HepG2 (cell line): ENCODE measurements around the gene ANKUB1. TPM values are rescaled to one million over a fixed set of nuclear protein-coding genes. Genes with fewer than 3 reads are reported as not detected.

Source experiments
- ATAC-seq: fragments of 200-7000 bp; cut with Tn5 transposase; 3 replicates; pipeline ENCODE4 v1.9.1; 2020; ENCODE audit warnings: mild to moderate bottlenecking, moderate library complexity
- BruUV-seq: library from RNA; stranded (reverse); fragments of 400-500 nt; replicated peaks from 2 replicates; lab custom pipeline; 2021; lab: Mats Ljungman, UMichigan
- CTCF ChIA-PET: fragments of 300-600 bp; formaldehyde crosslinking; extraction: SDS; loops from one replicate; lab custom pipeline; 2021; ENCODE audit warnings: low total read pairs, inconsistent platforms, low intra/inter-chr PET ratio; lab: Yijun Ruan, JAX
- POLR2A ChIA-PET: fragments of 350-600 bp; sonication (Branson Sonifier 250); formaldehyde crosslinking; loops from one replicate; lab custom pipeline; 2020; ENCODE audit warnings: antibody characterized with exemption, inconsistent platforms; lab: Yijun Ruan, JAX
- DNase-seq: peaks from one replicate; pipeline ENCODE4 v3.0.0-alpha.2; 2015; ENCODE audit warnings: low spot score
- FAIRE-seq: peaks from 3 replicates; lab custom pipeline; 2011; peaks lifted over from hg19 to GRCh38; lab: Jason Lieb, UNC
- H2AFZ ChIP-seq: one replicate; pipeline ENCODE4 v1.6.1; 2011; ENCODE audit warnings: low read length, inconsistent platforms
- H3K27ac ChIP-seq: fragments of 300-600 bp; 3 replicates; pipeline ENCODE4 v1.8.0; 2011; ENCODE audit warnings: mixed run types, mild to moderate bottlenecking, mixed read lengths, low read length, inconsistent platforms; ENCODE audit not compliant: insufficient read depth; ENCODE audit errors: extremely low read length
- H3K27me3 ChIP-seq, 2 experiments: fragments of 200-600 bp in 1 of 2; 2 replicates in 1 of 2; 3 replicates in 1 of 2; pipeline versions ENCODE4 v1.6.0 to v1.8.0; 2011; ENCODE audit warnings: low read length in 2 of 2, mild to moderate bottlenecking in 2 of 2, moderate library complexity in 2 of 2, inconsistent platforms in 1 of 2; ENCODE audit not compliant: insufficient read depth in 2 of 2, control insufficient read depth in 1 of 2
- H3K36me3 ChIP-seq, 2 experiments: fragments of 200-600 bp in 1 of 2; replicated peaks in 1 of 2; 2 replicates in 1 of 2; 3 replicates in 1 of 2; pipeline versions ENCODE4 v1.5.1 to v1.8.0; 2011; ENCODE audit warnings: low read length in 2 of 2, inconsistent platforms in 1 of 2; ENCODE audit not compliant: insufficient read depth in 2 of 2, control insufficient read depth in 1 of 2
- H3K4me1 ChIP-seq: 2 replicates; pipeline ENCODE4 v1.5.1; 2012; ENCODE audit warnings: low read length, inconsistent platforms; ENCODE audit not compliant: insufficient read depth
- H3K4me2 ChIP-seq: 2 replicates; pipeline ENCODE4 v1.6.0; 2011; ENCODE audit warnings: low read depth, low read length, inconsistent platforms
- H3K4me3 ChIP-seq, 3 experiments: fragments of 200-600 bp in 1 of 3; sonication (generic), shearing (Covaris generic) in 1 of 3; replicated peaks in 1 of 3; 2 replicates each; pipeline ENCODE4 v1.5.1; 2011 to 2016; ENCODE audit warnings: low read length in 3 of 3, inconsistent platforms in 2 of 3, low read depth in 2 of 3, mild to moderate bottlenecking in 2 of 3, control low read depth in 1 of 3, mixed read lengths in 1 of 3; ENCODE audit not compliant: insufficient read depth in 1 of 3
- H3K79me2 ChIP-seq: one replicate; pipeline ENCODE4 v1.6.1; 2011; ENCODE audit warnings: low read length, inconsistent platforms; ENCODE audit not compliant: insufficient read depth
- H3K9ac ChIP-seq: 2 replicates; pipeline ENCODE4 v1.6.0; 2011; ENCODE audit warnings: mild to moderate bottlenecking, low read depth, low read length, inconsistent platforms; ENCODE audit not compliant: insufficient read depth
- H3K9me3 ChIP-seq: 2 replicates; pipeline ENCODE4 v1.5.1; 2012; ENCODE audit warnings: mild to moderate bottlenecking, low read length
- H4K20me1 ChIP-seq: 2 replicates; pipeline ENCODE4 v1.6.0; 2011; ENCODE audit warnings: inconsistent platforms, mild to moderate bottlenecking, low read length, moderate library complexity; ENCODE audit not compliant: insufficient read depth
- GPN1 ChIP-seq: sonication (generic); formaldehyde crosslinking; IDR thresholded peaks from 2 replicates; pipeline ENCODE4 v1.5.1; 2020; ENCODE audit warnings: missing genetic modification reagents, borderline replicate concordance
- WGBS: methylation state at CpG from one replicate; pipeline ENCODE4 v1.1.6; 2017; ENCODE audit warnings: low lambda C conversion rate; 5-methylcytosine and 5-hydroxymethylcytosine counted together
- in situ Hi-C: cut with HindIII; loops from 2 replicates; pipeline ENCODE4 v1.10.0; 2017; ENCODE audit warnings: low pct_unique_long_range_greater_than_20kb; ENCODE audit not compliant: extremely low pct_ligation_motif_present
- intact Hi-C: fragments of 100-400 bp; cut with micrococcal nuclease; formaldehyde crosslinking; loops from one replicate; pipeline ENCODE4 v1.10.0; 2022; ENCODE audit not compliant: unreplicated experiment
- polyA plus RNA-seq, 8 experiments: library from polyadenylated mRNA; depleted of rRNA in 3 of 8; stranded (reverse) in 7 of 8; unstranded in 1 of 8; fragments of >200 nt; fragmentation: Illumina TruSeq in 4 of 8; extraction: Trizol in 4 of 8; gene quantifications; 2 replicates each; pipeline versions ENCODE4 v1.2.1 to v1.2.3, GENCODE V29; 2011 to 2016; ENCODE audit warnings: low read depth in 4 of 8, missing spikeins in 1 of 8, mixed read lengths in 1 of 8; ENCODE audit not compliant: insufficient read depth in 1 of 8
- total RNA-seq, 5 experiments: library from RNA; depleted of rRNA; stranded (reverse); fragments of >200 nt; fragmentation: Illumina TruSeq; extraction: Trizol; gene quantifications; 2 replicates each; pipeline ENCODE4 v1.2.3, GENCODE V29; 2016; ENCODE audit warnings: low read depth in 1 of 5
- TF ChIP-seq, protein P1 (sequence below): sonication (generic); formaldehyde crosslinking; conservative IDR thresholded peaks from 2 replicates; pipeline ENCODE4 v1.8.0; 2022; ENCODE audit warnings: low read depth, missing genetic modification reagents

The ANKUB1 gene
- total and polyA plus RNA-seq, 2 of the 13 experiments (the other 11 are each of a cell fraction or from before 2014, with no cell fraction given), result not detected

- H3K4me2 ChIP-seq, result no peak overlapping the region
- H3K27me3 ChIP-seq, result no peaks in the 10 kb centered on the region
- intact Hi-C loops, result no loop called here
- ChIA-PET POLR2A (no interaction called here), CTCF (no interaction called here)
- peaks cover 38% of the 10 kb centered on the region for H3K4me1 ChIP-seq
- no peak overlapping the region for H3K9ac ChIP-seq
- no peaks in the 10 kb centered on the region for H3K36me3 ChIP-seq
- no TSS peak for BruUV-seq
- no peak overlapping the region for H3K27ac ChIP-seq
- 85% methylated on average over 1 of the region's 1 CpG for WGBS
- H2AFZ ChIP-seq, result no peak overlapping the region
- no peaks in the 10 kb centered on the region for H3K9me3 ChIP-seq
- no peak for DNase-seq
- in situ Hi-C loops, result no loop called here
- ATAC-seq, result no peak
- no peak overlapping the region for H3K4me3 ChIP-seq
- H3K79me2 ChIP-seq, result peaks cover 99% of the 10 kb centered on the region
- H4K20me1 ChIP-seq, result peaks cover 37% of the 10 kb centered on the region
- TF ChIP-seq GPN1, result no peak
- FAIRE-seq, result no peak
These were observed 27.1 kb upstream of the ANKUB1 start for GRCh38 chr3:149819432-149819831.

DNA sequence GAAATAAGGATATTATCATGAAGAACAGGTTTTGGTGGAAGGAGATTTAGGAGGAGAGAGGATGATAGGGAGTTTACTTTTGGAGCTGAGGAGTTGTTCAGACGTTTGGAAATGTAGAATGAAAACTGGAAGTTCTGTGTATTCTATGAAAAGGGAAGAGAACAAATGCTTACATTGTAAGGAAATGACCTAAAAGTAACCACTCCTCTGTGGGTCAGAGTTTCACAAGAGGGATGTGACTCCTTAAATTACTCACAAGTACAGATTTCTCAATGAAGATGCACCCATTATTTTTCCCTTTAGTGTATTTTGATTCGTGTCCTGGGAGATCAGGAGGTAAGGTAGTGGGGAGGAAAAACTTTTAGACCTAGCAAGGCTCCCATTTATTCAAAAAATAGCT, 24.6 kb upstream of the ANKUB1 start:
- FAIRE-seq, result no peak
- Histone ChIP-seq H3K9me3 (no peaks in the 10 kb centered on the region), H3K4me3 (no peak overlapping the region), H3K27me3 (no peaks in the 10 kb centered on the region; a peak in 1 of 5 replicates), H3K27ac (no peak overlapping the region), H3K4me1 (peaks cover 50% of the 10 kb centered on the region), H3K79me2 (peaks cover 88% of the 10 kb centered on the region)
- in situ Hi-C loops, result no loop called here
- ATAC-seq, result no peak
- no peak for DNase-seq
- TF ChIP-seq, protein P1, sequence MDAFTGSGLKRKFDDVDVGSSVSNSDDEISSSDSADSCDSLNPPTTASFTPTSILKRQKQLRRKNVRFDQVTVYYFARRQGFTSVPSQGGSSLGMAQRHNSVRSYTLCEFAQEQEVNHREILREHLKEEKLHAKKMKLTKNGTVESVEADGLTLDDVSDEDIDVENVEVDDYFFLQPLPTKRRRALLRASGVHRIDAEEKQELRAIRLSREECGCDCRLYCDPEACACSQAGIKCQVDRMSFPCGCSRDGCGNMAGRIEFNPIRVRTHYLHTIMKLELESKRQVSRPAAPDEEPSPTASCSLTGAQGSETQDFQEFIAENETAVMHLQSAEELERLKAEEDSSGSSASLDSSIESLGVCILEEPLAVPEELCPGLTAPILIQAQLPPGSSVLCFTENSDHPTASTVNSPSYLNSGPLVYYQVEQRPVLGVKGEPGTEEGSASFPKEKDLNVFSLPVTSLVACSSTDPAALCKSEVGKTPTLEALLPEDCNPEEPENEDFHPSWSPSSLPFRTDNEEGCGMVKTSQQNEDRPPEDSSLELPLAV (CRISPR knock-in tag), result no peak
- TF ChIP-seq, all 625 proteins: peak for 0
- Histone ChIP-seq H3K36me3 (no peaks in the 10 kb centered on the region), H2AFZ (no peak overlapping the region), H3K9ac (no peak overlapping the region), H4K20me1 (peaks cover 44% of the 10 kb centered on the region), H3K4me2 (no peak overlapping the region)
- POLR2A ChIA-PET, result no interaction called here
- CTCF ChIA-PET, result no interaction called here
- WGBS, result 63% methylated on average over 2 of the region's 2 CpGs
- intact Hi-C loops, result no loop called here
- no TSS peak for BruUV-seq
